Chondrocyte (in vitro differentiated cells): ENCODE data around the gene IGFBP4. TPM values are rescaled to one million over a fixed set of nuclear protein-coding genes. Genes with fewer than 3 reads are reported as not detected.

Experiments used
- DNase-seq: peaks from one replicate; pipeline ENCODE4 v3.0.0; 2021; ENCODE audit warnings: mixed read lengths, low spot score
- H3K27ac Mint-ChIP-seq: one replicate; pipeline ENCODE4 v1.8.0; 2021; ENCODE audit warnings: mild to moderate bottlenecking, moderate library complexity, mixed read lengths; ENCODE audit not compliant: unreplicated experiment
- H3K27me3 Mint-ChIP-seq: 2 replicates; pipeline ENCODE4 v1.8.0; 2021; ENCODE audit warnings: low read depth, mixed read lengths
- H3K36me3 Mint-ChIP-seq: 2 replicates; pipeline ENCODE4 v1.8.0; 2021; ENCODE audit warnings: low read depth, mixed read lengths
- H3K4me1 Mint-ChIP-seq: 2 replicates; pipeline ENCODE4 v1.8.0; 2021; ENCODE audit warnings: low read depth, mild to moderate bottlenecking, mixed read lengths
- H3K4me3 Mint-ChIP-seq: one replicate; pipeline ENCODE4 v1.8.0; 2021; ENCODE audit warnings: mild to moderate bottlenecking, moderate library complexity, mixed read lengths; ENCODE audit not compliant: unreplicated experiment
- H3K9me3 Mint-ChIP-seq: 2 replicates; pipeline ENCODE4 v1.8.0; 2021; ENCODE audit warnings: low read depth, mixed read lengths
- total RNA-seq: library from RNA; stranded (reverse); gene quantifications from 3 replicates; pipeline ENCODE4 v1.2.1, GENCODE V29; 2021
- TF ChIP-seq, protein P1 (sequence below): fragments of 200-600 bp; sonication (generic); IDR thresholded peaks from 2 replicates; pipeline ENCODE4 v1.5.0; 2021; ENCODE audit warnings: antibody characterized with exemption, mild to moderate bottlenecking, moderate library complexity

IGFBP4 gene
- total RNA-seq, 1 donor from 2014 or later, result 496 TPM

DNA sequence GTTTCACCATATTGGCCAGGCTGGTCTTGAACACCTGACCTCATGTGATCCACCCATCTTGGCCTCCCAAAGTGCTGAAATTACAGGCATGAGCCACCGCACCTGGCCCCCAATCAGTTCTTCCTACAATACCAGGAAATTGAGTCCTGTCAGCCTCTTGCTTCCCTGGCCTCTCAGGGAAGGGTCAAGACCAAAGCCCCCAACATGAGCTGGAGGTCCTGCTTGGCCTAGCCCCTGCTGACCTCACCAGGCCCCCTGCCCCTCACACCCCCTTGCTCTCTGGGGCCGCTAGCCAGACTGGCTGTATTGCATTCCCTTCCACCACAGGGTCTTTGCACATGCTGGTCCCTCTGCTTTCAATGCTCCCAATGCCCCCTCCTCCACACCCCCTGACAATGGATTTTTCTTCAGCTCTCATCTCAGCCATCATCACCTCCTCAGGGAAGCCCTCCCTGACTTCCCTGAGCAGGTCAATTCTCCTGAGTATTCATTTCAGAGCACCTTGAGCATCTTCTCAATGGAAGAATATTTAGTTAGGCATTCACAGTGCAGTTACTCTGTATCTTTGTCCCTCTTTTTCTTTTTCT lies 24.1 kb downstream of the IGFBP4 start:
- Mint-ChIP-seq H3K36me3 (no peaks in the 10 kb centered on the region), H3K4me3 (no peak overlapping the region), H3K27ac (no peak overlapping the region), H3K9me3 (no peaks in the 10 kb centered on the region), H3K4me1 (peaks cover 27% of the 10 kb centered on the region), H3K27me3 (no peaks in the 10 kb centered on the region)
- no peak for DNase-seq
- TF ChIP-seq, protein P1, sequence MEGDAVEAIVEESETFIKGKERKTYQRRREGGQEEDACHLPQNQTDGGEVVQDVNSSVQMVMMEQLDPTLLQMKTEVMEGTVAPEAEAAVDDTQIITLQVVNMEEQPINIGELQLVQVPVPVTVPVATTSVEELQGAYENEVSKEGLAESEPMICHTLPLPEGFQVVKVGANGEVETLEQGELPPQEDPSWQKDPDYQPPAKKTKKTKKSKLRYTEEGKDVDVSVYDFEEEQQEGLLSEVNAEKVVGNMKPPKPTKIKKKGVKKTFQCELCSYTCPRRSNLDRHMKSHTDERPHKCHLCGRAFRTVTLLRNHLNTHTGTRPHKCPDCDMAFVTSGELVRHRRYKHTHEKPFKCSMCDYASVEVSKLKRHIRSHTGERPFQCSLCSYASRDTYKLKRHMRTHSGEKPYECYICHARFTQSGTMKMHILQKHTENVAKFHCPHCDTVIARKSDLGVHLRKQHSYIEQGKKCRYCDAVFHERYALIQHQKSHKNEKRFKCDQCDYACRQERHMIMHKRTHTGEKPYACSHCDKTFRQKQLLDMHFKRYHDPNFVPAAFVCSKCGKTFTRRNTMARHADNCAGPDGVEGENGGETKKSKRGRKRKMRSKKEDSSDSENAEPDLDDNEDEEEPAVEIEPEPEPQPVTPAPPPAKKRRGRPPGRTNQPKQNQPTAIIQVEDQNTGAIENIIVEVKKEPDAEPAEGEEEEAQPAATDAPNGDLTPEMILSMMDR, result no peak

DNA sequence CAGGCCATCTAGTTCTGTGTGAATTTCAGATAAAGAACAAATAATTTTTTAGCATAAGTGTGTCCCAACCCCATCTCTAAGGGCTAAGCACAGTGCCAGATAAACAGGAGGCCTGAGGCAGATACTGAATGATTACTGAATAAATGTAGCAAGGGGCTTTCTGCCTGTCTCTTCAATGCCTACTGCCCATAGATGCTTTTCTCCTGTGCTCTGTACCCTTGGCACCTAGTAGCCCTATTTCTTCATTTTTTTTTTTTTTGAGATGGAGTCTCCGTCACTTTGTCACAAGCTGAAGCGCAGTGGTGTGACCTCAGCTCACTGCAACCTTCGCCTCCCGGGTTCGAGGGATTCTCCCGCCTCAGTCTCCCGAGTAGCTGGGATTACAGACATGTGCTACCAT lies 25.3 kb downstream of the IGFBP4 start:
- Mint-ChIP-seq H3K4me1 (peaks cover 22% of the 10 kb centered on the region), H3K9me3 (no peaks in the 10 kb centered on the region), H3K27ac (no peak overlapping the region), H3K27me3 (no peaks in the 10 kb centered on the region), H3K4me3 (no peak overlapping the region), H3K36me3 (no peaks in the 10 kb centered on the region)
- DNase-seq, result no peak
- TF ChIP-seq, protein P1, result no peak

DNA sequence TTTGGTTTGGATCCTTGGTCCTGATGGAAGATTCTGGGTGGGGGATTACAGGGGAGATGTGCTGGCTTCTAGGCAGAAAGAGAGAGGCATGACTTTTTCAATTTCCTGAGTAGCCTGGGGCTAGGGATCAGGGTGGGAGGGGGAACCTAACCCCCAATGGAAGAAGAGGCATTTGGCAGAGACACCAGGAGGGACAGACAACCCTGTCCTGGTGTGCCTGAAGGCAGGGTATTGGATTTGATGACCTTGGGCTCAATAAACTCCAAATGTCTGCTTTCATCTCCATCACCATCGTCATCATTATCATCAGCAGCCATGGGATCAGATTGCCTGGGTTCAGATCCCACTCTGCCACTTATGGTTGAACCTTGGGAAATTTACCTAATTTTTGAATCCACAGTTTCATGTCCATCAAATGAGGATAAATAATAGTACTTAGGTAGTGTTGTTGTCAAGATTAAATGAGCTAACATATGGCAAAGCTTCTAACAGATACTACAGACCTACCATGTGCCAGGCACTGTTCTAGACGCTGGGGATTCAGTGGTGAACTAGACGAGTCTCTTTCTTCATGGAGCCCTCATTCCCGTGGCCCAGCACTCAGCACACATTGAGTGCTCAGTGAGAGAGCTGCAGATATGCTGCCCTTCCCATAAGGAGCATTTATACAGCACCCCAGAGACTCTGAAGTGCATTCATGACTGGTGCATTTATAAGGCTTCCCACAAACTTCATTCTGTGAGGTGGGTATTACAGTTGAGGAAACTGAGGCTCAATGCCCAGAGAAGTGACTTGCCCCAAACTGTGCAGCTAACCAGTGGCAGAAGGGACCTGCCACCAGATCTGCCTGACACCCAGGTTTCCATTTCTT lies 26.8 kb downstream of the IGFBP4 start:
- peaks cover 28% of the 10 kb centered on the region for H3K4me1 Mint-ChIP-seq
- no peaks in the 10 kb centered on the region for H3K27me3 Mint-ChIP-seq
- TF ChIP-seq, protein P1, result no peak
- no peaks in the 10 kb centered on the region for H3K36me3 Mint-ChIP-seq
- H3K27ac Mint-ChIP-seq, result no peak overlapping the region
- H3K4me3 Mint-ChIP-seq, result no peak overlapping the region
- DNase-seq, result no peak
- H3K9me3 Mint-ChIP-seq, result no peaks in the 10 kb centered on the region

DNA sequence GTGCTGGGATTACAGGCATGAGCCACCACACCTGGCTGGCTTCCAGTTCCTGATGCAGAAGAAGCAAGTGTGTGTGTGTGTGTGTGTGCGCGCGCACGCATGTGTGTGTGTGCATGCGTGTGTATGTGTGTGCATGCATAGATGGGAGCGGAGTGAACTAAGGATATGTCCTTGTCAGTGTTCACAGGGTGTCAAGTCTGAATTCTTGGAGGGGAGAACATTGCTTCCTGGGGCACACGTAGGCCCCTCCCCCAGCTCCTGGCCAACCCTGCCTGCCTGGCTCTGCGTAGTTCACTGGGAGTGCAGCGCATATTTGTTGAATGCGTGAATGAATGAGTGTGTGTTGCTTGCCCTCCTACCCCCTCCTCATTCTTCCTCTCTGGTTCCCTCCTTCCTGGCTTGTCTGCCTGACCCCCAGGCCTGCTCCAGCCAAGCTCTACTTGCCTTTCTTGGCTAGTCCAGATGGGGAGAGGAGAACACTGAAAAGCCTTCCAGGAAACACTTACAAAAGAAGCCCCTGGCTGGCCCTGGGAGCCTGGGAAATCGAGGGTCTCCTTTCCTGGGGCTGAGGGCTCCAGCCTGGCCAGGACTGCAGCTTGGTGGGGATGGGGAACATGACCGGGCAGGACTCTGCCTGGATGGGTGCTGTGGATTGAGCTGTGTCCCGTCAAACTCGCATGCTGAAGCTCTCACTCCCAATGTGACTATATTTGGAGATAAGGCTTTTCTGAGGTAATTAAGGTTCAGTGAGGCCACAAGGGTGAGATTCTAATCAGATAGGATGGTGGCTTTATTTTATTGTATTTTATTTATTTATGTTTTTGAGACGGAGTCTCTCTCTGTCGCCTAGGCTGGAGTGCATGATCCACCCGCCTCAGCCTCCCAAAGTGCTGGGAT lies 27.9 kb downstream of the IGFBP4 start:
- Mint-ChIP-seq H3K4me1 (peaks cover 37% of the 10 kb centered on the region), H3K4me3 (no peak overlapping the region), H3K27me3 (no peaks in the 10 kb centered on the region), H3K36me3 (no peaks in the 10 kb centered on the region), H3K9me3 (no peaks in the 10 kb centered on the region), H3K27ac (peak overlapping the region; percentile 12)
- no peak for DNase-seq
- TF ChIP-seq, protein P1, result no peak
